ENCODE data around the gene ANKS3. TPM values are rescaled to one million over a fixed set of nuclear protein-coding genes. Genes with fewer than 3 reads are reported as not detected.

The ANKS3 gene
- total RNA-seq, 2 experiments from 2014 or later, result 17.6 to 21.7 TPM

DNA sequence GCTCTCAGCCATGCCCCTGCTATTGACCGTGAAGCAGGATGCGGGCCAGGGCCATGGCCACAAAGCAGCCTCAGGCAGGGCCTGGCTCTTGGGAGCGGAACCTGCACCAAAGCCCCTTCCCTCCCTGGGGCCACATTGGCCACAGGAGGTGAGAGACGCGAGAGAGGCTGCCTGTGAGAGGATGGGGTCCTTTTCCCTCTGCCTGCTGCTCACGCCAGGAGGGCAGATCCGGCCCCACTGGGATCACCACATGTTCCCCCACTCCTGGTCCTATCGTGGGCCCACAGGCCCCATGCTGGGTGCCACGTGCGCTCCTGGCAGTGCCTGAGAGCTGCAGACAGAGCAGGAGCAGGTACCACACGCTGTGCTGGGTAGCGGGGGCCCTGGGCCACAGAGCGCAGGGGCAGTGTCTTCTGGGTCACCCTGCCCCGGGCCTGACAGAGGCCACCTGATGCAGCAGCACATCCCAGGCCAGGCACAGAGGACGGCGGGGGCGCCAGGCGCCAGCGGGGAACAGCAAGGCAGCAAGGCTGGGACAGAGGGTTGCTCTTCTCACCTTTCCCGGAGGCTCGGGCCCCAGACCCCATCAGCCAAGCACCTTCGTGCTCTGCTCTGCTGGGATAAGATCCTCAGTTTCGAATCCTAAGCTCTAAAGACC is 49.9 kb downstream of the ANKS3 start:
- no peak overlapping the region for H3K4me2 ChIP-seq (ENCODE audit: low read length)
- POLR2A ChIA-PET, result no interaction called here
- no peaks in the 10 kb centered on the region for H3K9me2 ChIP-seq (ENCODE audit: insufficient read depth, low read length)
- intact Hi-C loops (cut with micrococcal nuclease; ENCODE audit: unreplicated experiment), result no loop called here
- H3K36me3 ChIP-seq (ENCODE audit: insufficient read depth, low read length), result no peaks in the 10 kb centered on the region
- no peak overlapping the region for H3K27ac ChIP-seq (ENCODE audit: low read depth, low read length, poor library complexity, severe bottlenecking)
- no peaks in the 10 kb centered on the region for H4K20me1 ChIP-seq (ENCODE audit: insufficient read depth, low read length)
- no TSS peak for BruUV-seq (replicated peaks)
- no peak overlapping the region for H2AFZ ChIP-seq (ENCODE audit: low read length)
- no peak for DNase-seq (ENCODE audit: low spot score)
- no peaks in the 10 kb centered on the region for H3K79me2 ChIP-seq (ENCODE audit: insufficient read depth, low read depth, low read length)
- H3K9me3 ChIP-seq (ENCODE audit: low read length), result no peaks in the 10 kb centered on the region
- CTCF ChIA-PET (ENCODE audit: unreplicated experiment), result no interaction called here
- TF ChIP-seq, protein P1, sequence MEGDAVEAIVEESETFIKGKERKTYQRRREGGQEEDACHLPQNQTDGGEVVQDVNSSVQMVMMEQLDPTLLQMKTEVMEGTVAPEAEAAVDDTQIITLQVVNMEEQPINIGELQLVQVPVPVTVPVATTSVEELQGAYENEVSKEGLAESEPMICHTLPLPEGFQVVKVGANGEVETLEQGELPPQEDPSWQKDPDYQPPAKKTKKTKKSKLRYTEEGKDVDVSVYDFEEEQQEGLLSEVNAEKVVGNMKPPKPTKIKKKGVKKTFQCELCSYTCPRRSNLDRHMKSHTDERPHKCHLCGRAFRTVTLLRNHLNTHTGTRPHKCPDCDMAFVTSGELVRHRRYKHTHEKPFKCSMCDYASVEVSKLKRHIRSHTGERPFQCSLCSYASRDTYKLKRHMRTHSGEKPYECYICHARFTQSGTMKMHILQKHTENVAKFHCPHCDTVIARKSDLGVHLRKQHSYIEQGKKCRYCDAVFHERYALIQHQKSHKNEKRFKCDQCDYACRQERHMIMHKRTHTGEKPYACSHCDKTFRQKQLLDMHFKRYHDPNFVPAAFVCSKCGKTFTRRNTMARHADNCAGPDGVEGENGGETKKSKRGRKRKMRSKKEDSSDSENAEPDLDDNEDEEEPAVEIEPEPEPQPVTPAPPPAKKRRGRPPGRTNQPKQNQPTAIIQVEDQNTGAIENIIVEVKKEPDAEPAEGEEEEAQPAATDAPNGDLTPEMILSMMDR (conservative IDR thresholded peaks at IDR 0.05; ENCODE audit: low read length), result no peak
- no peak for TF ChIP-seq EZH2phosphoT487 (IDR thresholded peaks at IDR 0.05; ENCODE audit: borderline replicate concordance, low read depth, low read length)
- H3K4me3 ChIP-seq (ENCODE audit: low read depth, low read length, poor library complexity, severe bottlenecking), result no peak overlapping the region
- H3K4me1 ChIP-seq (ENCODE audit: insufficient read depth, low read length, poor library complexity, severe bottlenecking), result no peaks in the 10 kb centered on the region

GRCh38 chr16:4683255-4684057 is 50.6 kb downstream of the ANKS3 start:
- intact Hi-C loops (cut with micrococcal nuclease; ENCODE audit: unreplicated experiment), result no loop called here
- no peaks in the 10 kb centered on the region for H3K36me3 ChIP-seq (ENCODE audit: insufficient read depth, low read length)
- H3K4me2 ChIP-seq (ENCODE audit: low read length), result no peak overlapping the region
- no peak overlapping the region for H3K27ac ChIP-seq (ENCODE audit: low read depth, low read length, poor library complexity, severe bottlenecking)
- no TSS peak for BruUV-seq (replicated peaks)
- H3K9me2 ChIP-seq (ENCODE audit: insufficient read depth, low read length), result no peaks in the 10 kb centered on the region
- H3K4me1 ChIP-seq (ENCODE audit: insufficient read depth, low read length, poor library complexity, severe bottlenecking), result no peaks in the 10 kb centered on the region
- no peaks in the 10 kb centered on the region for H3K9me3 ChIP-seq (ENCODE audit: low read length)
- ChIA-PET POLR2A (no interaction called here), CTCF (ENCODE audit: unreplicated experiment) (no interaction called here)
- DNase-seq (ENCODE audit: low spot score), result no peak
- no peaks in the 10 kb centered on the region for H4K20me1 ChIP-seq (ENCODE audit: insufficient read depth, low read length)
- H3K4me3 ChIP-seq (ENCODE audit: low read depth, low read length, poor library complexity, severe bottlenecking), result no peak overlapping the region
- TF ChIP-seq, protein P1 (conservative IDR thresholded peaks at IDR 0.05; ENCODE audit: low read length), result no peak
- no peak for TF ChIP-seq EZH2phosphoT487 (IDR thresholded peaks at IDR 0.05; ENCODE audit: borderline replicate concordance, low read depth, low read length)
- no peaks in the 10 kb centered on the region for H3K79me2 ChIP-seq (ENCODE audit: insufficient read depth, low read depth, low read length)
- no peak overlapping the region for H2AFZ ChIP-seq (ENCODE audit: low read length)
